Hematopoietic multipotent progenitor cell (in vitro differentiated cells): ENCODE measurements around the gene DTX1. TPM values are rescaled to one million over a fixed set of nuclear protein-coding genes. Genes with fewer than 3 reads are reported as not detected.

Experiments
- DNase-seq, 3 donors: peaks; one replicate each; pipeline ENCODE4 v3.0.0-alpha.2; 2011 to 2015; ENCODE audit warnings: low read depth in 2 of 3, low spot score in 2 of 3
- total RNA-seq: library from RNA; depleted of rRNA; stranded (reverse); fragments of >200 nt; gene quantifications from one replicate; pipeline ENCODE4 v1.2.3, GENCODE V29; 2012

Gene DTX1
- total RNA-seq, 1 donor = 1.1 TPM

DNA sequence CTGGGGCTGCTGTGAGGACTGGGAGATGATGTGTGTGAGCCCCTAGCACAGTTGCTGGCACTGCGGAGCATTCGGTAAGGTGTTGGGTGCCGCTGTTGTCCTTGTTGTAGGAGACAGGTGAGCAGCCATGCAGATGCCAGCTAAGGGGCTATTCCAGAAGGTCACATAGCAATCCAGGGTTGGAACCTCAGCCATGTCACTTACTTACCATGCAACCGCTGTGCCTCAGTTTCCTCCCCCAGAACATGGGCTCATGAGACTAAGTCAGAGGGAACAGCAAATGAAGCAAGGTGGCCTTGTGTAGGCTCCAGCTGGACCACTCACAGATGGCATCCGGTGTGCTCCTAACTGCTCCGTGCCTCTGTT lies 13.2 kb downstream of the DTX1 start:
- no peak for DNase-seq

- peak in 2 of 3 donors; percentile 91 to 93 for DNase-seq
Observed at GRCh38 chr12:113070117-113070906, 13.8 kb downstream of the DTX1 start.

GRCh38 chr12:113071135-113072112 lies 14.9 kb downstream of the DTX1 start:
- DNase-seq = no peak

DNA sequence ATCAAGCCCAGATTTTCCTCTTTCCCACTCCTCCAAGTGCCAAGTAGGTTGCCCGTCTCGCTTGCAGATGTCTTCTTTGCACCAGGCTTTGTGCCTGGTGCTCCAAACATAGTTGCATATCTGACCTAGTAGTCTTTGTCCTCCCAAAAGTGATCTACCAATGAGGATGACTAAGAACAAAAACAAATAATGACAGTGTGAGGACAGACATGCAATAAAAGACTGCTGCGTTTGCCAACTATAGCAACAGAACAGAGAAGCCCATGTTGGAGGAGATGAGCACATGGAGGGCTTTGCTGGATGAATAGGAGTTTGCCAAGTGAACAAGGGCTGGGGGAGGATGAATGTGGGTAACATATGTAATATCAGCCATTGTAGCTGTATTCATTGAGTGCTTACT lies 15.6 kb downstream of the DTX1 start:
- DNase-seq = no peak

GRCh38 chr12:113073586-113073985 lies 17.1 kb downstream of the DTX1 start:
- DNase-seq = no peak

GRCh38 chr12:113075137-113075683 lies 18.7 kb downstream of the DTX1 start:
- DNase-seq = peak in 1 of 3 donors; percentile 32

GRCh38 chr12:113077057-113077858 lies 20.7 kb downstream of the DTX1 start:
- no peak for DNase-seq

DNA sequence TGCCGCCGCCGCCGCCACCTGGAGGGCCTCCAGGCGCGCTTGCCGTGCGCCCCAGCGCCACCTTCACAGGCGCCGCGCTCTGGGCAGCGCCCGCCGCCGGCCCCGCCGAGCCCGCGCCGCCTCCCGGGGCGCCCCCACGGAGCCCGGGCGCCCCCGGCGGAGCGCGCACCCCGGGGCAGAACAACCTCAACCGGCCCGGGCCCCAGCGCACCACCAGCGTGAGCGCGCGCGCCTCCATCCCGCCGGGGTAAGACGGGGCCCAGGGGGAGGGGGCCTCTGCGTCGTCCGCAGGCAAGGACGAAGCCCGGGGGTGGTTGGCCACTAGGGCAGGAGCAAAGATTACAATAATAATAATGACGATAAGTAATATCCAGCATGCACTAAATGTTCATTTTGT lies 21.3 kb downstream of the DTX1 start:
- no peak for DNase-seq

GRCh38 chr12:113081873-113082272 lies 25.3 kb downstream of the DTX1 start:
- no peak for DNase-seq

GRCh38 chr12:113082486-113083148 lies 26.1 kb downstream of the DTX1 start:
- DNase-seq = no peak

GRCh38 chr12:113083863-113084435 lies 27.4 kb downstream of the DTX1 start:
- no peak for DNase-seq

GRCh38 chr12:113086249-113087164 lies 30.0 kb downstream of the DTX1 start:
- DNase-seq = no peak

- peak in 1 of 3 donors; percentile 35 for DNase-seq
Observed at GRCh38 chr12:113087193-113087592, 30.7 kb downstream of the DTX1 start.

DNA sequence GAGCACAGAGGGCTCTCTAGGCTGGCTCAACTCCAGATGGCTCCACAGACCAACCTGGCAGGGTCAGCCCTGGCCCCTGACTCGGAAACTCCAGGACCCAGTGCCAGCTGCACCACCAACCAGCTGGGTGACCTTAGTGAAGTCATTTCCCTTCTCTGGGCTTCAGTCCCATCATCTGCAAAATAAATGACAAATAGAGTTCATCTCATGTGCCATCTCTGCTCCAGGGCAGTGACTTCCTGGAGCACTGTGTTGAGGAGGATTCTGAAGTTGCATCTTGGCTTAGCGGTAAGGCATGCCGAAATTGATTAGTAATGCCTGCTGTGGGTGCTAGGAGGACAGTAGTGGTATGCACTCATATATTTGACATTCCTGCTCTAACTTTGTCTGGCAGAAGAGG lies 31.5 kb downstream of the DTX1 start:
- no peak for DNase-seq

- no peak for DNase-seq
Observed at GRCh38 chr12:113088971-113089756, 32.6 kb downstream of the DTX1 start.

GRCh38 chr12:113089839-113090238 lies 33.3 kb downstream of the DTX1 start:
- no peak for DNase-seq

DNA sequence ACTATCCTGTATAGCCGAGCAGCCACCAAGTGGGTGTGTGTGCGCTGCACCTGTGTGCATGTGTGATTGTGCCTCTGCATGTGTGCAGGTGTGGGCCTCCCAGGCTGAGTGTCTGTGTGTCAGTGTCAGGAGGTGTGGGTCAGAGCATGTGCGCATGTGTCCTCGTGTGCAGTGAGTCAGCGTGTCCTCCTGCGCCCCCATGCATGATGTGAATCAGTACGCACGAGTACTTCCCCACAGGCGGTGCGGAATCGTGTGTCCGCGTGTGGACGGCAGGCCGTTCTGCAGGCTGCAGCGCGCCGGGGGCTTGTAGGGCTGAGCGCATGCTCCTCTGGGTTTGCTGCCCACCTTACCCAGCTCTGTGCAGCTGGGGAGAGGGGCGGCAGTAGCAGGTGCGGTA lies 34.2 kb downstream of the DTX1 start:
- no peak for DNase-seq

DNA sequence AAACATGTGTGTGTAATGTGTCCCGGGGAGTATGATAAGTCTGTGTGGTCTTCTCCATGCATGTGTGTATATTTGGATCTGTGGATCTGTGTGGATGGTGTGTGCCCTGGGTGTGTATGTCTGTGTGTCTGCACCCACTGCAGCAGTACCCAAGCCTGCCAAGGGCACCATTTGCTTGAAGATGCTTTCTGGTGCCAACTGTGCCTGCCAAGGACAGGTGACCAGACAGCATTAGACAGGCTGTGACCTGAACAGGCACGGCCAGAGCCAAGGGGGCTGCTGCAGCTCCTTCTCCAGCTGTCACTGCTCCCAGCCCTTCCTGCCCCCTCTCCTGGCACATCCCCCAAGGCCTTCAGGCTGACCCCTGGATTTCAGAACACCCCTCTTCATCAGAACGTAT lies 35.0 kb downstream of the DTX1 start:
- no peak for DNase-seq
